HepG2 (cell line): ENCODE results near the gene MTHFR. TPM values are rescaled to one million over a fixed set of nuclear protein-coding genes. Genes with fewer than 3 reads are reported as not detected.

Source experiments
- CENPX ChIP-seq: sonication (generic); formaldehyde crosslinking; IDR thresholded peaks from 2 replicates; pipeline ENCODE4 v1.9.0; 2021; ENCODE audit warnings: mild to moderate bottlenecking, missing genetic modification reagents, moderate library complexity
- CREB3 ChIP-seq: sonication (generic); formaldehyde crosslinking; IDR thresholded peaks from 2 replicates; pipeline ENCODE4 v1.5.0; 2020; ENCODE audit warnings: missing genetic modification reagents
- CSRNP1 ChIP-seq: sonication (generic); formaldehyde crosslinking; IDR thresholded peaks from 2 replicates; pipeline ENCODE4 v1.8.1; 2023; ENCODE audit warnings: mild to moderate bottlenecking, missing genetic modification reagents
- GATAD2A ChIP-seq: IDR thresholded peaks from 2 replicates; pipeline ENCODE4 v1.6.1; 2016
- GZF1 ChIP-seq: sonication (generic); formaldehyde crosslinking; IDR thresholded peaks from 2 replicates; pipeline ENCODE4 v1.5.1; 2020; ENCODE audit warnings: mild to moderate bottlenecking, missing genetic modification reagents
- KAT8 ChIP-seq: IDR thresholded peaks from 2 replicates; pipeline ENCODE4 v1.6.1; 2016; ENCODE audit warnings: missing genetic modification reagents, missing compliant biosample characterization
- MXI1 ChIP-seq: IDR thresholded peaks from 3 replicates; pipeline ENCODE4 v1.6.1; 2012; ENCODE audit warnings: low read depth, low read length, inconsistent platforms, borderline replicate concordance
- NR2C2 ChIP-seq: sonication (generic); formaldehyde crosslinking; IDR thresholded peaks from 2 replicates; pipeline ENCODE4 v1.4.0; 2020; ENCODE audit warnings: missing genetic modification reagents, mild to moderate bottlenecking, moderate library complexity, borderline replicate concordance
- PAX8 ChIP-seq: sonication (generic); formaldehyde crosslinking; IDR thresholded peaks from 2 replicates; pipeline ENCODE4 v1.8.0; 2022; ENCODE audit warnings: mild to moderate bottlenecking, missing genetic modification reagents, borderline replicate concordance
- PCBP2 ChIP-seq: fragments of 200-400 bp; formaldehyde crosslinking; optimal IDR thresholded peaks from 2 replicates; pipeline ENCODE3; 2018; ENCODE audit warnings: low read length, low read depth; ENCODE audit not compliant: poor library complexity, severe bottlenecking
- THRA ChIP-seq: sonication (generic); formaldehyde crosslinking; IDR thresholded peaks from 2 replicates; pipeline ENCODE4 v1.4.0; 2020; ENCODE audit warnings: missing genetic modification reagents, borderline replicate concordance
- TIGD3 ChIP-seq: sonication (generic); formaldehyde crosslinking; IDR thresholded peaks from 2 replicates; pipeline ENCODE4 v1.5.1; 2020; ENCODE audit warnings: mild to moderate bottlenecking, missing genetic modification reagents, borderline replicate concordance
- UBTF ChIP-seq: sonication (generic); formaldehyde crosslinking; IDR thresholded peaks from 2 replicates; pipeline ENCODE4 v1.4.0; 2020; ENCODE audit warnings: mild to moderate bottlenecking, missing genetic modification reagents
- ZBTB26 ChIP-seq: IDR thresholded peaks from 2 replicates; pipeline ENCODE4 v1.6.1; 2016; ENCODE audit warnings: missing compliant biosample characterization, missing genetic modification reagents, borderline replicate concordance
- ZMYM3 ChIP-seq: sonication (generic); formaldehyde crosslinking; IDR thresholded peaks from 2 replicates; pipeline ENCODE4 v1.5.1; 2020; ENCODE audit warnings: mild to moderate bottlenecking, missing genetic modification reagents
- ZNF280B ChIP-seq: sonication (generic); formaldehyde crosslinking; IDR thresholded peaks from 2 replicates; pipeline ENCODE4 v1.5.0; 2020; ENCODE audit warnings: missing genetic modification reagents, mild to moderate bottlenecking, borderline replicate concordance
- ZNF589 ChIP-seq: sonication (generic); formaldehyde crosslinking; conservative IDR thresholded peaks from 2 replicates; pipeline ENCODE4 v1.8.0; 2022; ENCODE audit warnings: mild to moderate bottlenecking, moderate library complexity, missing genetic modification reagents
- polyA plus RNA-seq, 8 experiments: library from polyadenylated mRNA; depleted of rRNA in 3 of 8; stranded (reverse) in 7 of 8; unstranded in 1 of 8; fragments of >200 nt; fragmentation: Illumina TruSeq in 4 of 8; extraction: Trizol in 4 of 8; gene quantifications; 2 replicates each; pipeline versions ENCODE4 v1.2.1 to v1.2.3, GENCODE V29; 2011 to 2016; ENCODE audit warnings: low read depth in 4 of 8, missing spikeins in 1 of 8, mixed read lengths in 1 of 8; ENCODE audit not compliant: insufficient read depth in 1 of 8
- total RNA-seq, 5 experiments: library from RNA; depleted of rRNA; stranded (reverse); fragments of >200 nt; fragmentation: Illumina TruSeq; extraction: Trizol; gene quantifications; 2 replicates each; pipeline ENCODE4 v1.2.3, GENCODE V29; 2016; ENCODE audit warnings: low read depth in 1 of 5

Gene MTHFR
- total and polyA plus RNA-seq, 2 of the 13 experiments (the other 11 are each of a cell fraction or from before 2014, with no cell fraction given) = 3.8 to 8.2 TPM

- TF ChIP-seq ZBTB26 (CRISPR knock-in tag) (no peak), ZNF280B (CRISPR knock-in tag) (0 out of 2 replicates have a peak, but pooled peaks have one; percentile 29), UBTF (CRISPR knock-in tag) (peak; percentile 96), KAT8 (0 out of 2 replicates have a peak, but pooled peaks have one; percentile 48), GZF1 (CRISPR knock-in tag) (no peak), CREB3 (CRISPR knock-in tag) (no peak), THRA (CRISPR knock-in tag) (peak; percentile 61; the same call in 1 of the 2 replicates), MXI1 (no peak), PCBP2 (no peak), TIGD3 (no peak), NR2C2 (CRISPR knock-in tag) (peak; percentile 53; the same call in 1 of the 2 replicates), GATAD2A (CRISPR knock-in tag) (peak; percentile 58; the same call in 1 of the 2 replicates), CENPX (CRISPR knock-in tag) (no peak), CSRNP1 (CRISPR knock-in tag) (no peak), ZMYM3 (peak; percentile 59; the same call in 1 of the 2 replicates), PAX8 (CRISPR knock-in tag) (no peak), ZNF589 (CRISPR knock-in tag) (no peak)
These were observed 20.6 kb downstream of the MTHFR start (continued) for GRCh38 chr1:11784993-11785769.
